Astrocyte (in vitro differentiated cells and primary cell): ENCODE data around the gene P2RY8.

ENCODE experiments used
- CTCF ChIP-seq: IDR thresholded peaks from 2 replicates; pipeline ENCODE4 v1.5.1; 2011; ENCODE audit warnings: low read depth, mild to moderate bottlenecking, inconsistent platforms, low read length, moderate library complexity; ENCODE audit not compliant: insufficient read depth
- EZH2 ChIP-seq: IDR thresholded peaks from 2 replicates; pipeline ENCODE4 v1.6.1; 2012; ENCODE audit warnings: mild to moderate bottlenecking, low read length, inconsistent platforms; ENCODE audit not compliant: insufficient read depth

- TF ChIP-seq CTCF (no peak), EZH2 (no peak)
Observed at GRCh38 chrX:1416327-1416784, 120.6 kb downstream of the P2RY8 start.
